H1 (cell line): ENCODE data around the gene MRPL17. TPM values are rescaled to one million over a fixed set of nuclear protein-coding genes. Genes with fewer than 3 reads are reported as not detected.

Source experiments
- CTCF ChIA-PET: fragments of 300-600 bp; sonication (Branson Sonifier 250); formaldehyde crosslinking; loops from one replicate; lab custom pipeline; 2021; ENCODE audit not compliant: partially characterized antibody; lab: Charles Lee
- POLR2A ChIA-PET: fragments of 300-600 bp; sonication (Branson Sonifier 250); formaldehyde crosslinking; loops from one replicate; lab custom pipeline; 2021; ENCODE audit warnings: inconsistent platforms; ENCODE audit not compliant: partially characterized antibody; lab: Charles Lee
- DNase-seq, 2 experiments: peaks; one replicate each; pipeline versions ENCODE4 v3.0.0 to v3.0.0-alpha.2; 2010 to 2022; ENCODE audit warnings: low spot score in 2 of 2, low read depth in 1 of 2, mixed read lengths in 1 of 2
- FAIRE-seq: peaks from 2 replicates; lab custom pipeline; 2011; peaks lifted over from hg19 to GRCh38; lab: Jason Lieb, UNC
- H2AFZ ChIP-seq: 2 replicates; pipeline ENCODE4 v1.8.1; 2012; ENCODE audit warnings: low read length, inconsistent platforms
- H2AK5ac ChIP-seq: 2 replicates; pipeline ENCODE4 v1.6.1; 2013; ENCODE audit warnings: low read depth, low read length
- H2BK120ac ChIP-seq: replicated peaks from 2 replicates; pipeline ENCODE3; 2013; ENCODE audit warnings: low read depth, low read length, inconsistent platforms
- H2BK12ac ChIP-seq: 2 replicates; pipeline ENCODE4 v1.6.1; 2013; ENCODE audit warnings: low read depth, low read length
- H2BK15ac ChIP-seq: 2 replicates; pipeline ENCODE4 v1.6.1; 2013; ENCODE audit warnings: low read length
- H2BK20ac ChIP-seq: 2 replicates; pipeline ENCODE4 v1.6.1; 2013; ENCODE audit warnings: low read length
- H2BK5ac ChIP-seq: 2 replicates; pipeline ENCODE4 v1.6.1; 2013; ENCODE audit warnings: low read depth, low read length
- H3K14ac ChIP-seq: 2 replicates; pipeline ENCODE4 v1.6.1; 2013; ENCODE audit warnings: inconsistent platforms; ENCODE audit not compliant: insufficient read length
- H3K18ac ChIP-seq: 2 replicates; pipeline ENCODE4 v1.6.1; 2013; ENCODE audit warnings: low read length; ENCODE audit errors: extremely low read depth
- H3K23ac ChIP-seq: 2 replicates; pipeline ENCODE4 v1.6.1; 2013; ENCODE audit warnings: inconsistent platforms; ENCODE audit not compliant: insufficient read length
- H3K23me2 ChIP-seq: 2 replicates; pipeline ENCODE4 v1.6.1; 2013; ENCODE audit warnings: low read depth, low read length
- H3K27ac ChIP-seq: 2 replicates; pipeline ENCODE4 v1.6.1; 2011; ENCODE audit warnings: low read depth, low read length, inconsistent platforms
- H3K27me3 ChIP-seq, 4 experiments: replicated peaks in 1 of 4; 1 replicate in 1 of 4; 2 replicates in 3 of 4; pipeline versions ENCODE4 v1.6.1 to v1.8.1; 2011 to 2013; ENCODE audit warnings: low read length in 3 of 4, mild to moderate bottlenecking in 3 of 4, inconsistent platforms in 2 of 4, mixed read lengths in 2 of 4, moderate library complexity in 1 of 4; ENCODE audit not compliant: control insufficient read depth in 3 of 4, insufficient read depth in 3 of 4; ENCODE audit errors: extremely low read depth in 1 of 4
- H3K36me3 ChIP-seq, 4 experiments: 2 replicates each; pipeline versions ENCODE4 v1.6.1 to v1.8.1; 2011 to 2013; ENCODE audit warnings: mild to moderate bottlenecking in 4 of 4, low read length in 3 of 4, moderate library complexity in 2 of 4, control low read depth in 1 of 4, inconsistent platforms in 1 of 4; ENCODE audit not compliant: insufficient read depth in 4 of 4, control insufficient read depth in 2 of 4
- H3K4ac ChIP-seq: replicated peaks from 2 replicates; pipeline ENCODE3; 2013; ENCODE audit warnings: low read length, low read depth, mixed read lengths, inconsistent platforms; ENCODE audit not compliant: insufficient read length
- H3K4me1 ChIP-seq, 4 experiments: replicated peaks in 1 of 4; 1 replicate in 1 of 4; 2 replicates in 3 of 4; pipeline versions ENCODE4 v1.6.1 to v1.8.1; 2011 to 2013; ENCODE audit warnings: low read length in 3 of 4, inconsistent platforms in 2 of 4, mixed read lengths in 1 of 4; ENCODE audit not compliant: insufficient read depth in 4 of 4, control insufficient read depth in 3 of 4
- H3K4me2 ChIP-seq, 2 experiments: 2 replicates each; pipeline versions ENCODE4 v1.6.1 to v1.8.1; 2011 to 2013; ENCODE audit warnings: low read depth in 2 of 2, low read length in 2 of 2, control low read depth in 1 of 2, inconsistent platforms in 1 of 2, mild to moderate bottlenecking in 1 of 2; ENCODE audit not compliant: insufficient read depth in 1 of 2
- H3K4me3 ChIP-seq, 4 experiments: fragments of 200-600, 300-600 bp in 1 of 4; sonication (generic), shearing (Covaris generic), sonication (Bioruptor Twin) in 1 of 4; 2 replicates each; pipeline versions ENCODE4 v1.5.1 to v1.8.1; 2011 to 2016; ENCODE audit warnings: low read length in 4 of 4, low read depth in 3 of 4, control low read depth in 2 of 4, inconsistent platforms in 2 of 4, mild to moderate bottlenecking in 2 of 4, mixed read lengths in 1 of 4, moderate library complexity in 1 of 4; ENCODE audit not compliant: insufficient read depth in 2 of 4; ENCODE audit errors: extremely low read depth in 1 of 4
- H3K56ac ChIP-seq: replicated peaks from 2 replicates; pipeline ENCODE3; 2013; ENCODE audit warnings: low read depth, mild to moderate bottlenecking, mixed read lengths, low read length, inconsistent platforms; ENCODE audit not compliant: insufficient read length
- H3K79me1 ChIP-seq: 2 replicates; pipeline ENCODE4 v1.6.1; 2013; ENCODE audit warnings: low read depth, low read length, control low read depth
- H3K79me2 ChIP-seq, 2 experiments: 2 replicates each; pipeline versions ENCODE4 v1.6.1 to v1.8.1; 2012 to 2013; ENCODE audit warnings: low read length in 2 of 2, mild to moderate bottlenecking in 2 of 2, inconsistent platforms in 1 of 2; ENCODE audit not compliant: insufficient read depth in 2 of 2, control insufficient read depth in 1 of 2
- H3K9ac ChIP-seq, 4 experiments: replicated peaks in 1 of 4; 1 replicate in 1 of 4; 2 replicates in 3 of 4; pipeline versions ENCODE4 v1.6.1 to v1.8.1; 2011 to 2013; ENCODE audit warnings: low read depth in 3 of 4, low read length in 3 of 4, control low read depth in 2 of 4, mild to moderate bottlenecking in 2 of 4, moderate library complexity in 2 of 4, inconsistent platforms in 1 of 4; ENCODE audit errors: extremely low read depth in 1 of 4
- H3K9me3 ChIP-seq, 2 experiments: 2 replicates each; pipeline versions ENCODE4 v1.6.1 to v1.8.1; 2012 to 2013; ENCODE audit warnings: mild to moderate bottlenecking in 2 of 2, moderate library complexity in 2 of 2, control low read depth in 1 of 2, inconsistent platforms in 1 of 2, low read depth in 1 of 2, low read length in 1 of 2, mixed read lengths in 1 of 2; ENCODE audit not compliant: insufficient read depth in 2 of 2
- H4K20me1 ChIP-seq, 2 experiments: replicated peaks in 1 of 2; 2 replicates each; pipeline versions ENCODE3 to v1.8.1; 2011 to 2013; ENCODE audit warnings: inconsistent platforms in 2 of 2, low read length in 2 of 2, mild to moderate bottlenecking in 1 of 2; ENCODE audit not compliant: insufficient read depth in 2 of 2, control insufficient read depth in 1 of 2
- H4K5ac ChIP-seq: 2 replicates; pipeline ENCODE4 v1.6.1; 2013; ENCODE audit warnings: low read length, low read depth, mixed read lengths, inconsistent platforms; ENCODE audit not compliant: insufficient read length
- H4K8ac ChIP-seq: 2 replicates; pipeline ENCODE4 v1.8.0; 2013; ENCODE audit warnings: mild to moderate bottlenecking, moderate library complexity, low read length, inconsistent platforms; ENCODE audit not compliant: insufficient read depth; ENCODE audit errors: extremely low read depth
- H4K91ac ChIP-seq: replicated peaks from 2 replicates; pipeline ENCODE3; 2013; ENCODE audit warnings: low read length, mixed read lengths, inconsistent platforms; ENCODE audit not compliant: insufficient read length
- CHD2 ChIP-seq: IDR thresholded peaks from 2 replicates; pipeline ENCODE4 v1.6.1; 2012; ENCODE audit warnings: low read length, improper control_type of control experiment
- FOSL1 ChIP-seq: IDR thresholded peaks from 2 replicates; pipeline ENCODE4 v1.6.1; 2011; ENCODE audit warnings: mild to moderate bottlenecking, low read depth, low read length, moderate library complexity; ENCODE audit not compliant: insufficient read depth
- GTF2F1 ChIP-seq: IDR thresholded peaks from 2 replicates; pipeline ENCODE4 v1.6.1; 2012; ENCODE audit warnings: low read depth, low read length, improper control_type of control experiment, borderline replicate concordance
- NANOG ChIP-seq: IDR thresholded peaks from 2 replicates; pipeline ENCODE4 v1.6.1; 2011; ENCODE audit warnings: low read length, low read depth, mild to moderate bottlenecking, inconsistent platforms; ENCODE audit not compliant: insufficient read depth, poor library complexity, severe bottlenecking
- RBBP5 ChIP-seq: IDR thresholded peaks from 2 replicates; pipeline ENCODE4 v1.7.1; 2012; ENCODE audit warnings: low read depth, mild to moderate bottlenecking, inconsistent platforms, low read length, moderate library complexity, borderline replicate concordance
- SAP30 ChIP-seq: fragments of 300-600 bp; sonication (generic); IDR thresholded peaks from 2 replicates; pipeline ENCODE4 v1.7.1; 2012; ENCODE audit warnings: low read length, moderate library complexity, mild to moderate bottlenecking, inconsistent platforms; ENCODE audit not compliant: insufficient read depth, insufficient replicate concordance
- WGBS, 2 experiments: shearing (Covaris generic) in 1 of 2; methylation state at CpG; one replicate each; pipeline versions ENCODE4 v1.1.6 to v1.1.7; 2013 to 2015; ENCODE audit warnings: low lambda C conversion rate in 2 of 2, mixed read lengths in 2 of 2, inconsistent platforms in 1 of 2, low coverage in 1 of 2, missing lambda C conversion rate in 1 of 2; ENCODE audit not compliant: insufficient replicate concordance in 2 of 2, insufficient coverage in 1 of 2, insufficient read length in 1 of 2; ENCODE audit errors: extremely low coverage in 1 of 2, missing lambda C conversion rate in 1 of 2; 5-methylcytosine and 5-hydroxymethylcytosine counted together
- polyA plus RNA-seq, 7 experiments: library from polyadenylated mRNA; depleted of rRNA in 3 of 7; stranded (reverse) in 5 of 7; unstranded in 2 of 7; fragments of >200 nt in 5 of 7; fragments of 200-250 nt in 2 of 7; gene quantifications; 1 replicate in 5 of 7; 2 replicates in 1 of 7; 4 replicates in 1 of 7; pipeline versions ENCODE4 v1.2.1 to v1.2.3, GENCODE V29; 2011 to 2013; ENCODE audit warnings: missing spikeins in 2 of 7, mixed read lengths in 2 of 7
- total RNA-seq: library from RNA; stranded (reverse); fragmentation: NEBNext Ultra II Directional; extraction: Animal tissue kit (Norgen Biotek cat#: 25700); gene quantifications from 2 replicates; pipeline ENCODE4 v1.2.1, GENCODE V29; 2021

Gene MRPL17
- total and polyA plus RNA-seq, 2 of the 8 experiments (the other 6 are each of a cell fraction or from before 2014, with no cell fraction given) = 55.7 to 70.5 TPM

- no peaks in the 10 kb centered on the region for H3K9me3 ChIP-seq
- H2BK12ac ChIP-seq = peak overlapping the region; percentile 39; the same call in 1 of the 2 replicates
- no peak overlapping the region for H2AFZ ChIP-seq
- H4K20me1 ChIP-seq = no peaks in the 10 kb centered on the region
- ChIA-PET POLR2A (interaction anchor here (0.6 to 1.5 kb wide), 11 partner anchors 9 to 1049 kb away, joined by 3 to 6 read pairs (median 3); partner anchors contain the start of genes DCHS1 and MRPL17), CTCF (interaction anchor here (0.6 to 3.6 kb wide), 5 partner anchors 21 to 172 kb away, joined by 3 to 9 read pairs (median 3); no protein-coding TSS in a partner anchor)
- no peak overlapping the region for H3K23ac ChIP-seq
- H3K4me3 ChIP-seq = no peak overlapping the region
- peak overlapping the region; percentile 66 for H2BK5ac ChIP-seq
- H3K79me2 ChIP-seq = no peaks in the 10 kb centered on the region
- H3K36me3 ChIP-seq = no peaks in the 10 kb centered on the region
- no peak overlapping the region; the same call in 1 of the 2 replicates for H4K8ac ChIP-seq
- peaks cover 3 to 10% (median 5%) of the 10 kb centered on the region in 4 experiments; a peak in 6 of 7 replicates for H3K4me1 ChIP-seq
- H3K27ac ChIP-seq = no peak overlapping the region
- no peak for FAIRE-seq
- H2BK15ac ChIP-seq = peak overlapping the region; percentile 88; the same call in 1 of the 2 replicates
- WGBS, 2 experiments = 84% methylated on average over 3 of the region's 3 CpGs; no CpG with 5 or more reads in 1 of the 2 experiments
- no peaks in the 10 kb centered on the region; a peak in 1 of 7 replicates for H3K27me3 ChIP-seq
- no peak overlapping the region for H3K9ac ChIP-seq
- H3K18ac ChIP-seq = peak overlapping the region; percentile 60; the same call in 1 of the 2 replicates
- no peak for DNase-seq
- no peaks in the 10 kb centered on the region for H3K79me1 ChIP-seq
- H3K14ac ChIP-seq = no peak overlapping the region
- H2BK20ac ChIP-seq = peak overlapping the region; percentile 97; the same call in 1 of the 2 replicates
- no peak overlapping the region for H3K4ac ChIP-seq
- no peaks in the 10 kb centered on the region for H3K23me2 ChIP-seq
- H4K5ac ChIP-seq = no peak overlapping the region
- H3K56ac ChIP-seq = no peak overlapping the region
- peak overlapping the region; percentile 44 for H4K91ac ChIP-seq
- H2BK120ac ChIP-seq = no peak overlapping the region
- no peak overlapping the region; the same call in 1 of the 2 replicates for H2AK5ac ChIP-seq
- H3K4me2 ChIP-seq = peak overlapping the region in 1 of 2 experiments; percentile 12; a peak in 1 of 4 replicates
- TF ChIP-seq FOSL1 (no peak), RBBP5 (no peak), NANOG (no peak), GTF2F1 (no peak), SAP30 (no peak), CHD2 (no peak)
Observed at GRCh38 chr11:6646576-6646917, 36.6 kb downstream of the MRPL17 start.
